IMR-90 (cell line): Measurements from ENCODE around the gene RPLP1. TPM values are rescaled to one million over a fixed set of nuclear protein-coding genes. Genes with fewer than 3 reads are reported as not detected.

Source experiments
- ATAC-seq: fragments of 200-7000 bp; cut with Tn5 transposase; 2 replicates; pipeline ENCODE4 v1.9.1; 2020; ENCODE audit warnings: low read depth, mild to moderate bottlenecking, moderate library complexity
- BruUV-seq: library from RNA; stranded (reverse); fragments of 400-500 nt; replicated peaks from 2 replicates; lab custom pipeline; 2021; lab: Mats Ljungman, UMichigan
- CTCF ChIA-PET: fragments of 300-600 bp; formaldehyde crosslinking; extraction: SDS; loops from one replicate; lab custom pipeline; 2021; ENCODE audit warnings: antibody characterized with exemption; lab: Yijun Ruan, JAX
- POLR2A ChIA-PET: fragments of 300-600 bp; sonication (Branson Sonifier 250); formaldehyde crosslinking; loops from one replicate; lab custom pipeline; 2022; ENCODE audit warnings: antibody characterized with exemption; ENCODE audit not compliant: unreplicated experiment; lab: Charles Lee
- DNase-seq: peaks from one replicate; pipeline ENCODE4 v3.0.0; 2013
- H2AFZ ChIP-seq: replicated peaks from 2 replicates; pipeline ENCODE3; 2013; ENCODE audit warnings: low read length, mild to moderate bottlenecking; ENCODE audit not compliant: poor library complexity
- H2AK5ac ChIP-seq: 2 replicates; pipeline ENCODE4 v1.6.1; 2013; ENCODE audit warnings: low read depth, low read length, inconsistent platforms
- H2AK9ac ChIP-seq: replicated peaks from 2 replicates; pipeline ENCODE3; 2013; ENCODE audit warnings: mild to moderate bottlenecking, low read depth, low read length, moderate library complexity; ENCODE audit not compliant: poor library complexity
- H2BK120ac ChIP-seq: 2 replicates; pipeline ENCODE4 v1.6.1; 2013; ENCODE audit warnings: low read depth, low read length, inconsistent platforms
- H2BK15ac ChIP-seq: 3 replicates; pipeline ENCODE4 v1.6.1; 2013; ENCODE audit warnings: low read depth, low read length, inconsistent platforms
- H2BK20ac ChIP-seq: 2 replicates; pipeline ENCODE4 v1.6.1; 2013; ENCODE audit warnings: low read depth, mild to moderate bottlenecking, inconsistent platforms, low read length, moderate library complexity
- H2BK5ac ChIP-seq: 2 replicates; pipeline ENCODE4 v1.6.1; 2013; ENCODE audit warnings: mild to moderate bottlenecking, low read depth, low read length, inconsistent platforms; ENCODE audit not compliant: poor library complexity, severe bottlenecking
- H3K14ac ChIP-seq: replicated peaks from 2 replicates; pipeline ENCODE4 v1.6.1; 2013; ENCODE audit warnings: low read depth, low read length, inconsistent platforms
- H3K18ac ChIP-seq: 2 replicates; pipeline ENCODE4 v1.6.1; 2013; ENCODE audit warnings: low read depth, low read length, control low read depth
- H3K23ac ChIP-seq: 2 replicates; pipeline ENCODE4 v1.6.1; 2013; ENCODE audit warnings: low read depth, low read length, inconsistent platforms
- H3K27ac ChIP-seq: 2 replicates; pipeline ENCODE4 v1.5.1; 2013; ENCODE audit warnings: mild to moderate bottlenecking, control low read depth, low read length; ENCODE audit not compliant: insufficient read depth
- H3K27me3 ChIP-seq: 2 replicates; pipeline ENCODE4 v1.6.1; 2013; ENCODE audit warnings: low read length; ENCODE audit not compliant: control insufficient read depth, insufficient read depth
- H3K36me3 ChIP-seq: 2 replicates; pipeline ENCODE4 v1.6.1; 2013; ENCODE audit warnings: low read length, mixed read lengths; ENCODE audit not compliant: control insufficient read depth, insufficient read depth
- H3K4ac ChIP-seq: 2 replicates; pipeline ENCODE4 v1.6.1; 2013; ENCODE audit warnings: low read depth, low read length, inconsistent platforms
- H3K4me1 ChIP-seq: 2 replicates; pipeline ENCODE4 v1.6.1; 2013; ENCODE audit warnings: low read length, mixed read lengths; ENCODE audit not compliant: control insufficient read depth, insufficient read depth
- H3K4me2 ChIP-seq: 2 replicates; pipeline ENCODE4 v1.6.1; 2013; ENCODE audit warnings: low read depth, mild to moderate bottlenecking, control low read depth, low read length, moderate library complexity
- H3K4me3 ChIP-seq: 2 replicates; pipeline ENCODE4 v1.5.1; 2013; ENCODE audit warnings: low read depth, mild to moderate bottlenecking, control low read depth, low read length, moderate library complexity; ENCODE audit not compliant: insufficient read depth
- H3K56ac ChIP-seq: 2 replicates; pipeline ENCODE4 v1.6.1; 2013; ENCODE audit warnings: low read length, inconsistent platforms; ENCODE audit not compliant: insufficient read depth; ENCODE audit errors: extremely low read depth
- H3K79me1 ChIP-seq, 2 experiments: 2 replicates each; pipeline ENCODE4 v1.6.1; 2013; ENCODE audit warnings: low read length in 2 of 2, inconsistent platforms in 1 of 2, low read depth in 1 of 2
- H3K9ac ChIP-seq: 2 replicates; pipeline ENCODE4 v1.6.1; 2013; ENCODE audit warnings: low read depth, low read length, control low read depth
- H3K9me1 ChIP-seq: 2 replicates; pipeline ENCODE4 v1.6.1; 2013; ENCODE audit warnings: low read length, inconsistent platforms; ENCODE audit not compliant: insufficient read depth
- H3K9me3 ChIP-seq: 2 replicates; pipeline ENCODE4 v1.6.1; 2013; ENCODE audit warnings: low read length; ENCODE audit not compliant: control insufficient read depth, insufficient read depth
- H4K20me1 ChIP-seq: 2 replicates; pipeline ENCODE4 v1.6.1; 2013; ENCODE audit warnings: low read length, inconsistent platforms; ENCODE audit not compliant: insufficient read depth
- H4K5ac ChIP-seq: 2 replicates; pipeline ENCODE4 v1.6.1; 2013; ENCODE audit warnings: mild to moderate bottlenecking, low read depth, low read length, control low read depth
- H4K8ac ChIP-seq, 2 experiments: 2 replicates each; pipeline ENCODE4 v1.6.1; 2013; ENCODE audit warnings: low read depth in 2 of 2, low read length in 2 of 2, control low read depth in 1 of 2, inconsistent platforms in 1 of 2
- H4K91ac ChIP-seq: 2 replicates; pipeline ENCODE4 v1.6.1; 2013; ENCODE audit warnings: low read depth, low read length, inconsistent platforms; ENCODE audit not compliant: insufficient read depth
- BHLHE40 ChIP-seq: fragments of 150-350 bp; IDR thresholded peaks from 2 replicates; pipeline ENCODE4 v1.6.1; 2016; ENCODE audit warnings: mild to moderate bottlenecking, low read depth, low read length
- CEBPB ChIP-seq: IDR thresholded peaks from 2 replicates; pipeline ENCODE4 v1.6.1; 2012; ENCODE audit warnings: low read depth, low read length, improper control_type of control experiment
- CTCF ChIP-seq: conservative IDR thresholded peaks from 2 replicates; pipeline ENCODE4 v1.5.1; 2012; ENCODE audit warnings: mild to moderate bottlenecking, low read depth, low read length, improper control_type of control experiment
- ELK1 ChIP-seq: fragments of 150-350 bp; IDR thresholded peaks from 2 replicates; pipeline ENCODE4 v1.6.1; 2016; ENCODE audit warnings: low read depth, mild to moderate bottlenecking, low read length, moderate library complexity, borderline replicate concordance
- FOS ChIP-seq: fragments of 150-350 bp; IDR thresholded peaks from 2 replicates; pipeline ENCODE4 v1.6.1; 2016; ENCODE audit warnings: low read depth, low read length
- MAFK ChIP-seq: IDR thresholded peaks from 2 replicates; pipeline ENCODE4 v1.6.1; 2012; ENCODE audit warnings: low read depth, low read length, improper control_type of control experiment
- MAZ ChIP-seq: IDR thresholded peaks from 2 replicates; pipeline ENCODE4 v1.6.1; 2012; ENCODE audit warnings: low read depth, mild to moderate bottlenecking, low read length, improper control_type of control experiment, moderate library complexity, borderline replicate concordance
- MXI1 ChIP-seq: IDR thresholded peaks from 2 replicates; pipeline ENCODE4 v1.6.1; 2012; ENCODE audit warnings: low read depth, mild to moderate bottlenecking, low read length, moderate library complexity, borderline replicate concordance
- NFE2L2 ChIP-seq: fragments of 150-350 bp; IDR thresholded peaks from 2 replicates; pipeline ENCODE4 v1.6.1; 2016; ENCODE audit warnings: low read depth, mild to moderate bottlenecking, low read length
- POLR2A ChIP-seq: IDR thresholded peaks from 2 replicates; pipeline ENCODE4 v1.6.1; 2012; ENCODE audit warnings: mild to moderate bottlenecking, low read depth, low read length
- RAD21 ChIP-seq: IDR thresholded peaks from 2 replicates; pipeline ENCODE4 v1.6.1; 2012; ENCODE audit warnings: low read length, improper control_type of control experiment
- RCOR1 ChIP-seq: IDR thresholded peaks from 2 replicates; pipeline ENCODE4 v1.6.1; 2012; ENCODE audit warnings: mild to moderate bottlenecking, low read length, improper control_type of control experiment; ENCODE audit not compliant: insufficient replicate concordance
- RFX5 ChIP-seq: IDR thresholded peaks from 2 replicates; pipeline ENCODE4 v1.8.0; 2012; ENCODE audit warnings: low read depth, mild to moderate bottlenecking, low read length, moderate library complexity
- SMC3 ChIP-seq: fragments of 150-350 bp; IDR thresholded peaks from 2 replicates; pipeline ENCODE4 v1.6.1; 2016; ENCODE audit warnings: low read depth, mild to moderate bottlenecking, antibody characterized with exemption, low read length, moderate library complexity
- USF2 ChIP-seq: fragments of 150-350 bp; IDR thresholded peaks from 2 replicates; pipeline ENCODE4 v1.6.1; 2017; ENCODE audit warnings: mild to moderate bottlenecking, antibody characterized with exemption, low read length, low read depth
- WGBS, 2 experiments: methylation state at CpG; one replicate each; pipeline versions ENCODE4 v1.1.5 to v1.1.7; 2013; ENCODE audit warnings: missing lambda C conversion rate in 2 of 2; ENCODE audit not compliant: insufficient read length in 1 of 2; ENCODE audit errors: extremely low coverage in 2 of 2; 5-methylcytosine and 5-hydroxymethylcytosine counted together
- dilution Hi-C: fragments of 300-500 bp; cut with HindIII; formaldehyde crosslinking; loops from one replicate; pipeline ENCODE4 v1.14.3; 2018; ENCODE audit warnings: low sequenced_read_pairs; ENCODE audit not compliant: unreplicated experiment
- in situ Hi-C: fragments of 300-500 bp; cut with MboI; formaldehyde crosslinking; loops from 3 replicates; pipeline ENCODE4 v1.14.3; 2019; ENCODE audit warnings: low sequenced_read_pairs, inconsistent platforms, mixed read lengths
- intact Hi-C: fragments of 100-400 bp; cut with micrococcal nuclease; formaldehyde crosslinking; loops from 2 replicates; pipeline ENCODE4 v1.10.0; 2022
- polyA plus RNA-seq, 3 experiments: library from polyadenylated mRNA; depleted of rRNA; stranded (reverse); fragments of >200 nt; gene quantifications; 2 replicates each; pipeline ENCODE4 v1.2.3, GENCODE V29; 2012; ENCODE audit warnings: low replicate concordance in 1 of 3
- total RNA-seq: library from RNA; depleted of rRNA; stranded (reverse); fragments of >200 nt; gene quantifications from 2 replicates; pipeline ENCODE4 v1.2.3, GENCODE V29; 2012

The RPLP1 gene
- total and polyA plus RNA-seq, 2 of the 4 experiments (the other 2 are of a cell fraction), result 97.0 to 1,440 TPM

GRCh38 chr15:69486481-69487110 is 34.0 kb downstream of the RPLP1 start:
- TF ChIP-seq CTCF (no peak), ELK1 (no peak), RFX5 (no peak), BHLHE40 (no peak), FOS (no peak), RCOR1 (no peak), SMC3 (no peak), POLR2A (no peak), MXI1 (no peak), NFE2L2 (no peak), CEBPB (no peak), RAD21 (no peak), MAZ (no peak), USF2 (no peak), MAFK (no peak)

More at GRCh38 chr15:69486481-69487110, 34.0 kb downstream of the RPLP1 start:
- in situ Hi-C loops (no loop called here), intact Hi-C loops (loop anchor here (10.0 kb wide), 1 partner anchor 158 kb away; no protein-coding TSS in a partner anchor), dilution Hi-C loops (no loop called here)
- Histone ChIP-seq H2AK9ac (no peak overlapping the region), H3K4me3 (no peak overlapping the region), H4K91ac (no peak overlapping the region), H3K9me3 (peaks cover 3% of the 10 kb centered on the region), H2BK20ac (no peak overlapping the region), H3K23ac (no peak overlapping the region), H3K27me3 (peaks cover 60% of the 10 kb centered on the region), H3K79me1 (no peaks in the 10 kb centered on the region), H4K5ac (no peak overlapping the region), H3K9me1 (no peaks in the 10 kb centered on the region; the same call in 1 of the 2 replicates), H2AK5ac (no peak overlapping the region), H3K4me1 (no peaks in the 10 kb centered on the region), H3K27ac (no peak overlapping the region), H3K4ac (no peak overlapping the region), H4K20me1 (no peaks in the 10 kb centered on the region), H3K9ac (no peak overlapping the region), H2BK15ac (no peak overlapping the region), H3K4me2 (no peak overlapping the region), H2BK120ac (no peak overlapping the region), H2AFZ (no peak overlapping the region), H3K36me3 (no peaks in the 10 kb centered on the region), H4K8ac (no peak overlapping the region), H3K56ac (no peak overlapping the region), H3K14ac (no peak overlapping the region), H2BK5ac (no peak overlapping the region), H3K18ac (no peak overlapping the region)
- ATAC-seq (no peak), DNase-seq (no peak)
- CTCF ChIA-PET, result interaction anchor here (0.6 to 1.0 kb wide), 3 partner anchors 8 to 46 kb away, joined by 3 to 4 read pairs (median 3); no protein-coding TSS in a partner anchor
- POLR2A ChIA-PET, result interaction anchor here (0.6 kb wide), 1 partner anchor 20 kb away, joined by 3 read pairs; no protein-coding TSS in a partner anchor
- no TSS peak for BruUV-seq
- WGBS, 2 experiments, result no CpG with 5 or more reads among the region's 3 CpGs
